Hematopoietic multipotent progenitor cell treated with erythropoietin and hydrocortisone succinate and interleukin-3 and kit ligand, for 6 days (in vitro differentiated cells): ENCODE data around the gene NES.

Experiments
- DNase-seq: peaks from one replicate; pipeline ENCODE4 v3.0.0-alpha.2; 2015

NES gene

DNA sequence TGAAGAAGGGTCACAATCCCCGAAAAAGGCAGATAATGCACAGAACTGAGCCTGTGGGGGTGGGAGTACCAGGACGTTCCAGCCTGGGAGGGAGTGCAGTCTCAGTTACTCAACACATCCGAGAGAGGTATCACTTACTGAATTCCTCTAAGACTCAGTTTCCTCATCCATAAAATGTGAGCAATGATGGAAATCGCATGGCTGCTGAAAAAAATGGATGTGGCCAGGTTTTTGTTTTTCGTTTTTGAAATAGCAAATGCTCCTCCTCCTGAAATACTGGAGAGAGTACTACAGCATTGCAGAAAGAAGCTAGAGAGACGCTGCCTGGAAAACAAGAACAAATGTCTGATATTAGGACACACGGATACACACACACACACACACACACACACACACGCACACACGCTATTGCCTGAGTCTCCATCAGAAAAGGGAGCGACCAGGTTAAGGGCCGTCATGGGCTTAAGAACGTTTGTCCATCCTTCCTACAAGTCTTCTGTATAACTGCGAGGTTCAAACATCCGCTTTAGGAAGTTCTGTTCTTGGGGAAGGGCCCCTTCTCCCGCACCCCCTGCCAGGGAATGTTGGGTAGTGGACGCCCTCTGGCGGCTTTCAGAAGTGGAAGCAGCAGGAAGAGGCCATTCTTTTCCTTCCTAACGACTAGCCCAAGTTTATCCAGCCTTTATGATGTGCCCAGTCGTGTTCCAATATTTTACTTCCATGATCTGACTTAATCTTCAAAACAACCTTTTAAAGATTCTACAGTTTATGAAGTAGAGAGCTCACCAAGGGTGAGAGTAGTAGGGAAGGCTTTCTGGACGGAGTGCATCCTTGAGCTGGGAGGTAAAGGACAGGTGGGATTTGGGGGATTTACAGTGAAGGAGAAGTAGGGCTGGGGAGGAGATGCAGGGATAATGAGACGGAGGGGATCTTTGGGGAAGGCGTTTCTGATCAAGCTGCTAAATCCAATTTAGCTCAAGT lies 699 bp upstream of the NES start:
- peak; percentile 68 for DNase-seq

- no peak for DNase-seq
Measured at GRCh38 chr1:156676114-156676819, 940 bp downstream of the NES start.

DNA sequence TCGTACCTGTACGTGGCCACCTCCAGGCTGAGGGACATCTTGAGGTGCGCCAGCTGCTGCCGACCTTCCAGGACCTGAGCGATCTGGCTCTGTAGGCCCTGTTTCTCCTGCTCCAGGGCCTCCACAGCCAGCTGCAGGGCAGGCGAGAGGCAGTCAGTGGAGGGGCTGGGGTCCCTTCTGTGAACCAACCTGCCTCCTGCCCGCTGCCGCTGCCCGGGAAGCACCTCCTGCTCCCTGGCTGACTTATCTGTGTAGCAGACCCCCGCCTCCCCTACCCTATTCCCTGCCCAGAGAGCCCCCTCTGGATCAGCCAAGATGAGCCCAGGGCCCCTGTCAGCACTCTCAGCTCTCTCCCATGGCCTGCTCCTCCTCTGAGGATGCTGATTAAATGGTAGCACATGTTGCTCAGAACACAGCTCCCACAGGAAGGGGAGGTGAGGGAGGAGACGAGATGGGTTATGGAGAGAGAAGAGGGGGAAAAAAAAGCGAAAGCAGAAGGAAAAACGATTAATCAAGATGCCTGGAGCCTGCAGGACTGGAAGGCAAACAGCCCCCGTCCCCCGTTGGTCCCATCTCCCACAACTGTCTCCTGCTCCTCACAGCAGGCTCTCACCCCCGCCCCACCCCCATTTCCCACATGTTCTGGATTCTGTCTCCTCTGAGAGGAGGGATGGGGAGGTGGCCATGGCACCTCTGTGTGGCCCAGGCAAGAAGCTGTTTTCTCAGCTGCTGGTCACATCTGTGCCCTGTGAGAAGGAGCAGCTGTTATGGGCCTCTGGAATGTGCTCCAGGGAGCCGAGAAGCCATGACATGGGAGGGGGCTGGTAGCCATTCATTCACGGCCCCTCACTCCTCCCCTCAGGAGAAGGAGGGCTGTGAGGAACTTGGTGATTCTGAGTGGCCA lies 1.7 kb downstream of the NES start:
- DNase-seq = no peak

DNA sequence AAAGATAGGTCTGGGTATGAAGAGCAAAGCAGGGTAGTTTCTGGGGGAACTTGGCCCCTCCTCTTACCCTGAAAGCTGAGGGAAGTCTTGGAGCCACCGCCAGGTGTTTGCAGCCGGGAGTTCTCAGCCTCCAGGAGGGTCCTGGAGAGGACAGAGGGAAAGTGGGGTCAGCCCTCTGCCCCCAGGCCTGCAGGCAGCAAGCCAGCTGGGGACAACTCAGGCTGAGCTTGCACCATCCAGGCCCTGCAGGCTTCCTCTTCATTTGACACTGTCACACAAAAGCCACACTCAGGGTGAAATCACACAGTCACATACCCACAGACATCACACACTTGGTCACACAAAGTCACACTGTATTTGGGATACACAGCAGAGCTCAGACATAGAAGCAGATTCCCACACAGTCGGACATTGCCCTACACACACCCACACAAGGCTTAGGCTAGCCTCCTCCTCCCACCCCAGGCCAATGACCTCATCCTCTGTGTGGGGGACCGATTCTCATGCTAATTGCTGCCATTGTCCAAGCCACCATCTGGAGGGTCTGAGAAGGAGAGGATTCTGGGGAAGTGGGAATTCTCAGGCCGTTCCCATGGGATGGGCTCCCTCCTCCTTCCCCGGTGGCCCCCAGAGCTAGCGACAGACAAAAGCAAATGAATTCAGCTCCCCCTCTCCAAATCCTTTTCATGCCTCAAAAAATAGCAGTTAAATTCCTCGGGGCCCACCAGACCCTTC lies 3.7 kb downstream of the NES start:
- no peak for DNase-seq

- no peak for DNase-seq
Measured at GRCh38 chr1:156671804-156672203, 5.4 kb downstream of the NES start.

- no peak for DNase-seq
Measured at GRCh38 chr1:156670791-156671190, 6.4 kb downstream of the NES start.

DNA sequence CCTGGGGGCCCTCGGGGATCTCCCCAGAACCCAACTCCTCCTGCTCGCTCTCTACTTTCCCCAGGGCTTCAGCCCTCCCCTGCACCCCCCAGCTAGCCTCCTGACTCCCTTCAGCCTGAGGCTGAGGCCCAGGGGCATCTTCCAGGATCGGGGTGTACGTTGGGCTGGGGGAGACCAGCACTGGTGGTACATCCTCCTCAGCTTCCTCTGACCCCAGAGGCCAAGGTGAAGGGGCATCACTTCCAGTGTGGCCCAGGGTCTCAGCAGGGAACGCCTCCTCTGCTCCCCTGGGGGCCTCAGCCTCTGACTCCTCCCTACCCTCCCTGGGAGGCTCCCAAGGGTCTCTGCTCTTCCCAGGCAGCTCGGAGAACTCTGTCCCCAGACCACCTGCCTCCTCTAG lies 6.8 kb downstream of the NES start:
- no peak for DNase-seq

- DNase-seq = no peak
Measured at GRCh38 chr1:156669794-156670193, 7.4 kb downstream of the NES start.

DNA sequence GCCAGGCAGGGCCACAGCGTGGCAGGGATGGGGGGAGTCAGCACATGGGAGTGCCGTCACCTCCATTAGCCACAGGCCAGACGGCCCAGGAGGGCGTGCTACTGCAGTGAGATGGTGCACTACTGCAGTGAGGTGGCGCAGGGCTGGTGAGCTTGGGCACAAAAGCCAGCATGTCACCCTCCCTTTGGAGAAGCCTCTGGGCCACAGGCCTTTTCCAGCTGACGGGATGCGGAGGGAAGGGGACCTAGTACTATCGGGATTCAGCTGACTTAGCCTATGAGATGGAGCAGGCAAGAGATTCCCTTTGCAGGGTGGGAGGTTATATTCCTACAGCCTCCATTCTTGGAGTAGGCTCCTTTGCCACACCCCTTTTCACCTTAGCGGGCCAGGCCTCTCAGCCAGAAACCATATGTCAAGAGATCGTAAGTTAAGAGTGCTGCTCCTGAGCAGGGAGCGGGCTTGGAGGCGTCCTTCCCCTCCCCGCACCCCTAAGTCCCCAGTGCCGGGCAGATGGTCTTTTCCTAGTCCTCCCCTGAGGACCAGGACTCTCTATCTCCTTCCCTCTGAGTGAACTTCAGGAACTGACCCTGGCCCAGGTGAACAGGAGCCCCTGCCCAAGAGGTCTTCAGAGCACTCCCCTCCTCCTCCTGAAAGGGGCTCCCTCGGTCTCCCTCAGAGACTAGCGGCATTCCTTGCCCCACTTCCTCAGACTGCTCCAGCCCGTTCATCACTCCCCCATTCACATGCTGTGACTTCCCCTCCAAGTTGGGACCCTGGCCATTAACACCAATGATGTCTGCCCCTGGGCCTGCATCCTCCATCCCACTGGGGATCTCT lies 8.2 kb downstream of the NES start:
- DNase-seq = no peak

DNA sequence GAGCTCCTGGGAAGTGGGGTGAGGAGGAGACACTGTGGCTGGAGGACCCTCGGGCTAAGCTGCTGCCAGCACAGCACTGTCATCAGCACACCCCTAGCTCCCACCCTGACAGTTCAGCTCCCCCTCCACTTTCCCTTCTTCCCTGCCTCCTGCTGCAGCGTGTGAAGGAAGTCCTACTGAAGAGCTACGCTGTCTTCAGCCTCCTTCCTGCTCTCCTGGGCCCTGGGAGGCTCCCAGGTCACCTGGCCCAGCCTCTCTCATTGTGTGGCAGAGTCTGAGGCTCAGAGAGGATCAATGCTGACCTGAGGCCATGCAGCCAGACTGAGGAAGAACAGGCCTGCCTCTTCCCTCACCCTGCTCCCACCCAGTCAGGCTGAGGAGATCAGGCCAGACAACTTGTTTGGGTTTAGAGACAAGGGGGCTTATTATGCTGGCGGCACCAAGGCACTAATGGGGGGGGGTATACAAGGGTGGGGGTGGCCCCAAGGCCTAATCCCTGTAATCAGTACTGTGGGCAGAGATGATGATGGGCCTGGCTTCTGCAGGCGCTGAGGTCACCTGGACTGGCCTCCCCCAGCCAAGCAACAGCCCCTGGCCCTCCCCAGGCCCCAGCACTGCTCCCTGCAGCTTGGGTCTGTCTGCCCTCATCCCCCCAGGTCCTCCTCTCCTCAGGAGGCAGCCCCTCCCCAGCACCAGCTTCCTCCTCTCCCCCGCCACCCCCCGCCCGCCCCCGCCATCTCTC lies 9.1 kb downstream of the NES start:
- DNase-seq = no peak

- no peak for DNase-seq
Measured at GRCh38 chr1:156667610-156667967, 9.6 kb downstream of the NES start.

DNA sequence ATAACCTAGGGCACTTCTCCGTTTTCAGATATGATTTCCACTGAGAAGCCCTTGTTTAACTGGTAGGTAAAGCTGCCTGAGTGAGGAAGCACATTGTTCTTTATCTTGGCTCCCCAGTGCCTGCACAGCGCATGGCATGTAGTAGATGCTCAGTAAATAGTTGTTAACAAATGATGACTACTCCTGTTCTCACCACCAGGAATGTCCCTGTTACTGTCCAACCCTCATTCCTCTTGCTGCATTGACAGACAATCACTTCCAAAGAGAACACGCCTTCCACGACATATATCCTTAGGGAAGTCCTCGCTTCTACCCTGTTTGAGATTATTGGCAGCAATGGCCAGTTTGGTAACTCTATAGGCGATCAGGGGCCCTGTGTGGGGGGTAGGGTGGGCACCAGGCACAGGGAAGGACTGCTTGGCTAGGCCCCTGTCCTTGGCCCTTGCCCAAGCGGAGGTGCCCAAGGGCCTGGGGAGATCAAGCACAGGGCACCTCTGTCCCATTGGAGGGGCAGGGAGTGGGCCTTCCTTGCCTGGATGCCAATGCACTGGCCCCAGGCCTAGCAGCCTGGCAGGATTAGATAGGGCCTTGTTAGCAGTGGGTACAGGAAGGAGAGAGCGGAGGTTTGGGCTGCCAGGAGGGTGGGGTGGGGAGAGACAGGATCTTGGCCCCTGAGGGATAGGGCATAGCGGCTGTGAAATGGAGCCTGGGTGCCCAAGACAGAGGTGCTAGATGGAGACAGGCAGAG lies 10.2 kb downstream of the NES start:
- DNase-seq = no peak

GRCh38 chr1:156665539-156665938 lies 11.7 kb downstream of the NES start:
- DNase-seq = no peak

DNA sequence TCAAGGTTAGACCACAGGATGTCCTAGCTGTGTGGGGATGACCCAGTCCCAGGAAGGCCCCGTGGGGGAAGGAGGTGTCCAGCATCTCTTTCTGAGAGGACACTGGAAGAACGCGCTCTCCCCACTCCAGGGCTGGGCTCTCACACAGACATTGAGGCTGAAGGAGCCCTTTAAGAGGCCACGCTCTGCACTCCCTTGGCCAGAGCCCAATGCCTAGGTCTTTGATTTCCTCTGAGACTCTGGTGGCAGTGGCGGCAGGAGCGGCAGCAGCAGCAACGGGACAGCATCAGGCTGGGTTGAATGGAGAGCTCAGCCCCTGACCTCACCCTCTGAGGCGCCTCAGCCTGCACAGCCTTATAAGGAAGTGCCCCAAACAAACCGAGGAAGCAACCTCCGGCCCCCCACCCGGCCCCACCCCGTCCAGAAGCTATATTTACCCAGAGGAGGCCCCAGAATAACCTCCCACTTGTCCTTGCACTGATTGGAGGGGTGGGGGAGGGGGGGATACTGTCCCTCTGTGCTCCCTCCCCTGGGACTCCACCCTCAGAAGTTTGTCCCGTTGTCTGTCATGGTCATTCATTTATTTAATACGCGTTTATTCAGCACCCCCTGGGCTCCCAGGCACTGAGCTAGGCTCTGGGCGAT lies 12.3 kb downstream of the NES start:
- DNase-seq = no peak

- no peak for DNase-seq
Measured at GRCh38 chr1:156664046-156664766, 13.0 kb downstream of the NES start.

DNA sequence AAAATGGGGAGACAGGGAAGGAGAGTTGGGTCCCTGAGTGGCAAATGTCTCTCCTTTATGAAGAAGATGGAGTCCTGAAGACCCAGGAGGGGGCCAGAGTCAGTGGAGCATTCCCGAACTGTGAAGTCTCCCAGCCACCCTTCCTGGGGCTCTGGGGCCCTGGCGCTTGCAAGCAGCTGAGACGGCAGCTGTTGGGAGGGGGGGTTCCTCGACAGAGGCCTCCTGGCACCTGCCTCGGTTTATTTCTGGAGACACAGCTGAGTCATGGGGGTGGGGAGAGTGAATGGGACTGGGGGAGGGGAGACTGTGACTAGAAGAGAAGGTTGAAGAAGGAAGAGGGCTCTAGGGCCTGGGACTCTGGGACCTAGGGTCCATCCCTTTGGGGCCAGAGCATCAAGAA lies 14.0 kb downstream of the NES start:
- no peak for DNase-seq

DNA sequence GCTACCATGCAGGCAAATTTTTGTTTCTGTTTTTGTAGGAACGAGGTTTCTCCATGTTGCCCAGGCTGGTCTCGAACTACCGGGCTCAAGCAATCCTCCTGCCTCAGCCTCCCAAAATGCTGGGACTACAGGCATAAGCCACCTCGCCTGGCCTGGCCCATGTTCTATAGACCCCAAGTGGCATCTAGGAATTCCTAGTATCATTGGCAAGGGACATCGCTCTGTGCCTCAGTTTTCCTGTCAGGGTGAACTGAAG lies 14.5 kb downstream of the NES start:
- no peak for DNase-seq

- no peak for DNase-seq
Measured at GRCh38 chr1:156662005-156662799, 15.0 kb downstream of the NES start.
